GM23248 (cell line): ENCODE measurements around the gene NR3C2. TPM values are rescaled to one million over a fixed set of nuclear protein-coding genes. Genes with fewer than 3 reads are reported as not detected.
A peak's percentile ranks its signal among the peaks of the same experiment; 100 is the strongest.

Experiments
- DNase-seq: peaks from one replicate; pipeline ENCODE4 v3.0.0-alpha.2; 2015
- H2AFZ ChIP-seq: fragments of 200-600 bp; sonication (generic); 2 replicates; pipeline ENCODE4 v1.6.1; 2016; ENCODE audit warnings: antibody characterized with exemption
- H3F3A ChIP-seq: fragments of 200-600 bp; sonication (generic); 2 replicates; pipeline ENCODE4 v1.6.1; 2016; ENCODE audit warnings: mild to moderate bottlenecking, antibody characterized with exemption, mixed run types; ENCODE audit not compliant: insufficient read depth
- H3K27ac ChIP-seq: fragments of 200-600 bp; sonication (generic); 2 replicates; pipeline ENCODE4 v1.5.1; 2016; ENCODE audit warnings: mild to moderate bottlenecking
- H3K27me3 ChIP-seq: fragments of 200-600 bp; sonication (generic); replicated peaks from 2 replicates; pipeline ENCODE4 v1.6.1; 2016; ENCODE audit warnings: mild to moderate bottlenecking; ENCODE audit not compliant: insufficient read depth
- H3K36me3 ChIP-seq: fragments of 200-600 bp; sonication (generic); 2 replicates; pipeline ENCODE4 v1.6.1; 2016; ENCODE audit warnings: low read depth, mild to moderate bottlenecking
- H3K4me1 ChIP-seq: fragments of 200-600 bp; sonication (generic); 2 replicates; pipeline ENCODE4 v1.6.1; 2016; ENCODE audit warnings: mild to moderate bottlenecking; ENCODE audit not compliant: insufficient read depth
- H3K4me2 ChIP-seq: fragments of 200-600 bp; sonication (generic); one replicate; pipeline ENCODE4 v1.6.1; 2016; ENCODE audit warnings: mild to moderate bottlenecking; ENCODE audit not compliant: unreplicated experiment
- H3K4me3 ChIP-seq: fragments of 200-600 bp; sonication (generic); 2 replicates; pipeline ENCODE4 v1.5.1; 2016; ENCODE audit warnings: mild to moderate bottlenecking
- H3K79me2 ChIP-seq: fragments of 200-600 bp; sonication (generic); 2 replicates; pipeline ENCODE4 v1.6.1; 2016; ENCODE audit warnings: mild to moderate bottlenecking; ENCODE audit not compliant: insufficient read depth
- H3K9ac ChIP-seq: fragments of 200-600 bp; sonication (generic); 2 replicates; pipeline ENCODE4 v1.6.1; 2016; ENCODE audit warnings: mild to moderate bottlenecking
- H3K9me2 ChIP-seq: fragments of 200-600 bp; sonication (generic); 2 replicates; pipeline ENCODE4 v1.6.1; 2016; ENCODE audit warnings: mixed run types, mild to moderate bottlenecking, moderate library complexity; ENCODE audit not compliant: insufficient read depth
- H3K9me3 ChIP-seq: fragments of 200-600 bp; sonication (generic); one replicate; pipeline ENCODE4 v1.6.1; 2017; ENCODE audit warnings: low read depth
- H4K20me1 ChIP-seq: fragments of 200-600 bp; sonication (generic); 2 replicates; pipeline ENCODE4 v1.6.0; 2016; ENCODE audit not compliant: insufficient read depth
- EZH2 ChIP-seq: fragments of 200-600 bp; sonication (generic); IDR thresholded peaks from 2 replicates; pipeline ENCODE4 v1.6.1; 2018; ENCODE audit warnings: antibody characterized with exemption, mild to moderate bottlenecking; ENCODE audit not compliant: insufficient read depth, poor library complexity, severe bottlenecking
- EZH2phosphoT487 ChIP-seq: fragments of 200-600 bp; sonication (generic); IDR thresholded peaks from 2 replicates; pipeline ENCODE4 v1.6.1; 2018; ENCODE audit warnings: antibody characterized with exemption, moderate library complexity, mild to moderate bottlenecking, low read depth; ENCODE audit not compliant: insufficient read depth
- WGBS, 2 experiments: methylation state at CpG; one replicate each; pipeline ENCODE4 v1.1.6; 2015 to 2017; ENCODE audit warnings: low lambda C conversion rate in 2 of 2, low coverage in 1 of 2; ENCODE audit errors: missing lambda C conversion rate in 2 of 2; 5-methylcytosine and 5-hydroxymethylcytosine counted together
- in situ Hi-C: fragments of 300-500 bp; cut with MboI; formaldehyde crosslinking; loops from 2 replicates; pipeline ENCODE4 v1.15.0; 2020
- polyA plus RNA-seq: library from polyadenylated mRNA; unstranded; fragments of >200 nt; fragmentation: Nextera tagmentation; extraction: Ambion mirVana; gene quantifications from 2 replicates; pipeline ENCODE4 v1.2.1, GENCODE V29; 2016
- total RNA-seq: library from RNA; depleted of rRNA; stranded (reverse); fragments of >200 nt; shearing (Covaris generic); gene quantifications from 2 replicates; pipeline ENCODE4 v1.2.3, GENCODE V29; 2014

Gene NR3C2
- total and polyA plus RNA-seq, 2 experiments from 2014 or later: 0.04 TPM; not detected in 1

DNA sequence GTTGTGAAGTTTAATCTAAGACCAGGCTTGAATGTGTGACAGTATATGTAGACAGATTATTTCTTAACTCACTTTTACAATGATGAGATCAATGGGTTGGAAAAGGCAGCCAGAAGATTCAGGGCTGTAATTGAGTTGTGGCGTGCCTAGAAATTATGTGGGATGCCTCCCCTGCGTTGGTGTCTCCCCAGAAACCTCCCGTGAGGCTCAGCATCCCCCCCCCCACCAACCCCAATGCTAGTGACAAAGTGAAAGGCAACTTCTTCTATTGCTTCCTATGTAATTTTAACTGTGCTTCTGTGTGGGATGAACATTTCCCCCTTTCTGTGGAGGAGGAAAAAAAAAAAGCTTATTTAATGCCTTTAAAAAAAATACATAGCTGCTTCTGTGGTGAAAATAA, 412.4 kb downstream of the NR3C2 start:
- Histone ChIP-seq H3K9me2 (no peaks in the 10 kb centered on the region), H2AFZ (no peak overlapping the region), H3K27ac (0 out of 2 replicates have a peak overlapping the region, but pooled peaks have one; percentile 59), H3K4me2 (peak overlapping the region; percentile 27), H3K4me3 (no peak overlapping the region), H3K9ac (peak overlapping the region; percentile 39; the same call in 1 of the 2 replicates), H3F3A (peaks cover 37% of the 10 kb centered on the region), H3K27me3 (no peaks in the 10 kb centered on the region), H3K36me3 (no peaks in the 10 kb centered on the region), H3K79me2 (peaks cover 66% of the 10 kb centered on the region), H3K4me1 (peaks cover 39% of the 10 kb centered on the region), H3K9me3 (no peaks in the 10 kb centered on the region), H4K20me1 (no peaks in the 10 kb centered on the region)
- WGBS, 2 experiments: 95 to 97% methylated on average over 3 of the region's 3 CpGs
- DNase-seq: no peak
- TF ChIP-seq EZH2: no peak
- no peak for TF ChIP-seq EZH2phosphoT487
- in situ Hi-C loops: no loop called here
